ENCODE data around the gene FHOD3. TPM values are rescaled to one million over a fixed set of nuclear protein-coding genes. Genes with fewer than 3 reads are reported as not detected.

The FHOD3 gene
- total and polyA plus RNA-seq, 9 of the 15 experiments (the other 6 are each of a cell fraction or from before 2014, with no cell fraction given), result 0.11 TPM; not detected in 8

- TF ChIP-seq TFE3 (CRISPR knock-in tag; IDR thresholded peaks at IDR 0.05) (no peak), ELK1 (CRISPR knock-in tag; IDR thresholded peaks at IDR 0.05) (no peak), CSDE1 (IDR thresholded peaks at IDR 0.05) (no peak), BACH1 (tag; IDR thresholded peaks at IDR 0.05) (no peak), GMEB1 (CRISPR knock-in tag; IDR thresholded peaks at IDR 0.05) (no peak), CBX8 (IDR thresholded peaks at IDR 0.05; ENCODE audit: borderline replicate concordance, extremely low read depth, low read depth, low read length, poor library complexity, severe bottlenecking) (no peak)
Measured at GRCh38 chr18:36504928-36505327, 207.4 kb downstream of the FHOD3 start (continued).

- Histone ChIP-seq H3K9ac (ENCODE audit: insufficient read depth in 1 of 2, low read depth in 2 of 2, low read length in 2 of 2) (no peak overlapping the region), H2AFZ (ENCODE audit: low read depth, low read length) (no peak overlapping the region), H3K36me3 (ENCODE audit: control insufficient read depth, insufficient read depth, low read length) (no peaks in the 10 kb centered on the region), H3K27ac (ENCODE audit: extremely low read depth, low read depth, low read length) (no peak overlapping the region), H3K9me3 (replicated peaks; ENCODE audit: control insufficient read depth, insufficient read depth, low read depth, low read length) (no peaks in the 10 kb centered on the region), H3K79me2 (ENCODE audit: control insufficient read depth, insufficient read depth, low read length) (no peaks in the 10 kb centered on the region), H3K9me1 (ENCODE audit: control insufficient read depth, insufficient read depth, low read length) (no peaks in the 10 kb centered on the region), H3K4me3 (no peak overlapping the region), H3K27me3 (ENCODE audit: control insufficient read depth in 2 of 2, insufficient read depth in 2 of 2, low read length in 2 of 2) (no peaks in the 10 kb centered on the region), H3K4me1 (replicated peaks in 1 of 2; ENCODE audit: control insufficient read depth in 2 of 2, insufficient read depth in 2 of 2, low read length in 2 of 2) (no peaks in the 10 kb centered on the region), H3K4me2 (ENCODE audit: insufficient read depth, low read length) (no peak overlapping the region), H4K20me1 (replicated peaks; ENCODE audit: control insufficient read depth, insufficient read depth, low read length) (no peaks in the 10 kb centered on the region)
- ATAC-seq, result no peak
- in situ Hi-C loops (cut with MboI), result no loop called here
- intact Hi-C loops (cut with micrococcal nuclease), result no loop called here
- DNase-seq (ENCODE audit: extremely low read depth in 1 of 4, low spot score in 3 of 4), result no peak
- BruUV-seq (replicated peaks), result no TSS peak
- ChIA-PET CTCF (ENCODE audit: low intra/inter-chr PET ratio) (no interaction called here), POLR2A (no interaction called here)
- 0% methylated on average over 1 of the region's 1 CpG for WGBS (ENCODE audit: insufficient coverage, low coverage, missing lambda C conversion rate)
- no peak for FAIRE-seq
- no peak for TF ChIP-seq FOXK2 (conservative IDR thresholded peaks at IDR 0.05 in 1 of 2, IDR thresholded peaks at IDR 0.05 in 1 of 2; ENCODE audit: low read depth in 2 of 2)
- TF ChIP-seq GABPB2 (CRISPR knock-in tag; conservative IDR thresholded peaks at IDR 0.05), result no peak
Measured at GRCh38 chr18:36505665-36506064, 208.2 kb downstream of the FHOD3 start.

Data from K562 (cell line).